Activated T-helper 1 cell treated with Interleukin-2 at 50 U/mL for 16 hours (primary cell): Measurements from ENCODE around the gene CARMIL1.

ENCODE experiments used
- DNase-seq: peaks from one replicate; pipeline ENCODE4 v3.0.0-alpha.2; 2020; ENCODE audit warnings: low read depth

Gene CARMIL1

GRCh38 chr6:25309886-25310285, 30.7 kb downstream of the CARMIL1 start:
- DNase-seq = no peak

- DNase-seq = no peak
Measured at GRCh38 chr6:25311331-25311840, 32.2 kb downstream of the CARMIL1 start.

- no peak for DNase-seq
Measured at GRCh38 chr6:25312034-25312620, 33.0 kb downstream of the CARMIL1 start.

DNA sequence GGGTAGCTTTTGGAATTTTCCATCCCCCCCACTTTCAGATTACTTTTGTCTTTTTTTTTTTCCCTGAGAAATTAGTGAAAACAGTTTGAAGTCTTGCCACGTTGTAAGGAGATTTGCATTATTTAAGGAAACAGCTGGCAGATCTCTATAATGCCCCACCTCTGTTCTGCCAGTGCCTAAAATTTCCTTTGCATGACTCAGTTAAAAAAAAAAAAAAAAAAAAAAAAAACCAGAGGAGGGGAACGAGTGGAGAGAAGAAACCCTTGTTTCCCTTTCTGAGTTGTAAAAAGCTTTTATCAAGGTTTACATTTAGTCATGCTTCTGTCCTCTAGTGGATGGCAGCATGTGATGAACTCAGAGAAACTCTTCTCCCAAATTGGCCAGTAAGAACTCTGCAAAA, 33.5 kb downstream of the CARMIL1 start:
- DNase-seq = no peak

DNA sequence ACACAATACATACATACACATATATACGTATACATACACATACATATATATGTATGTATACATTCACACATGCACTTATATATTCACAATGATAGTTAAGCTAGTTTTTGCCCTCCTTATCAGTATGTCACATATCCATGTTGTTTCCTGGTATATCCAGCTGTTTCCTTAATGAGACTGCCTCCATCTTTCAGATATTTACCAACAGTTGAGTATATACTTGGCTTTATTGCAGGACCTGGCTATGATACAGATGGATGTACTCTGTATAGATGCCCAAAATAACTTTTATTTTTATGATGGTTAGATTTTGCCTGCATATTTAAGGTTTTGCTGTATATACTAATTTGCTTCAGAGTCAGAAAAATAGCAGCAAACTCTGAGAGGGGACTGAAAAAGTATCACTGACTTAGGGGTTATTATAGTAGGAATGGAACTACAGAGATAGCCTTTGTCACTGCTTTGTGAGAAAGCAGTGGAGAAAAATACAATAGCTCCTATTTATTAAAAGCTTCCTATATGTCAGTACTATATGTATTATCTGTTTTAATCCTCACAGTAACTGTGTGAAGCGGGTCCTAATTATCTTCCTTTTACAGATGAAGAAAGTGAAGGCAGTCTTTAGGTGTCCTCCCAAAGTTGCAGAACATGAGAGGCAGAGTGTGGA, 35.5 kb downstream of the CARMIL1 start:
- no peak for DNase-seq

DNA sequence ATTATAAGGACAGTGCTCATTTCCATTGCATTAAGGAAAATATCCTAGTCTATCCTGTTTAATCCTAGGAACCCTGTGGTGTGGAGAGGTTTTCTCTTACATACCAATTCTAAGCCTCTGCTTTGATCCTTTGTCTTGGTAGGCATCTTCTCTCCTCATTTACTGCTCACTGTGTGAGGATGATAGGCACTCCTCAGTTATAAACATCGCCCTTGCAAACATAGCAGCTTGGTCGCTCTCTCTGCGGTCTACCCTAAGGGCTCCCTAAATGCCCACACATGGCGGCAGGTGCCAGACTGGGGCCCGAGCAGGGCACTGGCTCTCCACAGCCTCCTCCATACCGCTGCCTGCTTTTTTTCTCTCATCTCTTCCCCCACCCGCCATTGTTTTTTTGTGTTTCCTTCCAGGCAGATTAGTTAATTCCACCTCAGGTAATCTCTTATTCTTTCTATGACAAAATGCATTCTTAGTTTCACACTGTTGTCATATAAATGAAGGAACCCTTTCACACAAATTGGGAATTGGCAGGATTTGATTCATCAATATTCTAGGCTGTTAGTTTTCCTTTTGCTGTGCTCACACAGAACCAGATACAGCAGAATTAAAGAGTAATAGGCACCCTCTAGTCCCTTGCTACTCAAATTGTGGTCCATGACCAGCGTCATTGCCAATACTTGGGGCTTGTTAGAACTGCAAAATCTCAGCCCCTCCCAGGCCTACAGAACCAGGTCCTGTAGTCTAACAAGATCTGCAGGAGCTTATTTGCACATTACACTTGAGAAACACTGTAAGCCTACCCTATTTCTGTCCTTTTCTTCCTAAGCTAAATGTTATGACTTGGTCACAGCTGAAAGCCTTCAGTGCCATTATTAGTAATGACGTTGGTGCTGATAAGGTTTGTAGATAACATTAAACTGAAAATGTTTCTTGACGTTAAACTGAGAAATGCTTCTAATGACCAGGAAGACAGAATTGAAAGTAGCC, 36.3 kb downstream of the CARMIL1 start:
- DNase-seq = no peak

GRCh38 chr6:25316626-25317025, 37.5 kb downstream of the CARMIL1 start:
- no peak for DNase-seq

DNA sequence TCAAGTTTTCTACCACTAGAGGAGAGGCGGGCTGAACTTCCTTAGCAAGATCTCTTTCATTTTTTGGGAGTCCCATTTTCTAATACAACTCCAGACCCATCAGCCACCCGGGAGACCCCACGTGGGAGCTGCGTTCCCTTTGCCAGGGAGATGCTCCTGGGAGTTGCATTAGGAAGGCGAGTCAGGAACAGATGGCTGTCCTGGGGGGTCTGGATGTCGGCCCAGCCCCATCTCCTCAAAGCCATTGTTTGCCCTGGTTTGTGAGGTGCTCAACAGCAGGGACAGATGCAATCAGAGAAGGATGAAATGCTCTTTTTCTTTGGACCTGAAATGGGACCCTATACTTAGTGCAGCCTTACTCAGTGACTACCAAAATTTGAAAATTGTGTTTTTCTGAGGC, 39.4 kb downstream of the CARMIL1 start:
- no peak for DNase-seq

DNA sequence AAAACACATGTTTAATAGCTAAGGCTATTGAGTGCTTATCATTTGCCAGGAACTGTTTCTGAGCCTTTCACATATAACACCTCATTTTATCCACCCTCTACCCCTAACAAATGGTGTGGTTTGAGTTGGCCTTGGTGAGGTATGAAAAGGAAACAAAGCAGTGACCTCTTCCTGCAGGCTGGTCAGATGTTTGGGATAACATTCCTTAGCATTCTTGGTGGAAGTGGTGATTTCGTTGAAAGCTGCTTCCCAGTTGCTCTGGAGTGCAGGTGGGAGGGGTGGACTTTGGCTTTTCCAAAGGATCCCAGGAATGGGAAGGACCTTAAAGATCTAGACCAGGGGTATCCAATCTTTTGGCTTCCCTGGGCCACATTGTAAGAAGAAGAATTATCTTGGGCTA, 41.3 kb downstream of the CARMIL1 start:
- DNase-seq = no peak

DNA sequence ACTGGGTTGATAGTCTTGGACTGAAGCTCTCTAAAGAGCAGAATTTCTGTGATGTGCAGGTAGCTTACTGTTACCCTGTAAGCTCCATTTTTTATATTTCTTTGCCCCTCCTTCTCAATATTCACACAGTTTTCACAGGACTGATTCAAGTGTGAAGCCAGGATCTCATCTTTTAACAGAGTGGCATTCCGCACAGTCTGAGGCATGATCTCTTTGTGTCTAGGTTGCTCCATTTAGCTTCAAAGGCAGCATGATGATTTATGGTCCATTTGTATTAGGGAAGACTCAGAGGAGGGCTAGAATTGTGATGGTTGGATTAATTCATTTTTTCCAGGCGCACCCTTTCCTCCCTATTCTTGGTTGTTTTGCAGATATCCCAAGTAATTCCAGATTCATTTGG, 43.5 kb downstream of the CARMIL1 start:
- DNase-seq = no peak

DNA sequence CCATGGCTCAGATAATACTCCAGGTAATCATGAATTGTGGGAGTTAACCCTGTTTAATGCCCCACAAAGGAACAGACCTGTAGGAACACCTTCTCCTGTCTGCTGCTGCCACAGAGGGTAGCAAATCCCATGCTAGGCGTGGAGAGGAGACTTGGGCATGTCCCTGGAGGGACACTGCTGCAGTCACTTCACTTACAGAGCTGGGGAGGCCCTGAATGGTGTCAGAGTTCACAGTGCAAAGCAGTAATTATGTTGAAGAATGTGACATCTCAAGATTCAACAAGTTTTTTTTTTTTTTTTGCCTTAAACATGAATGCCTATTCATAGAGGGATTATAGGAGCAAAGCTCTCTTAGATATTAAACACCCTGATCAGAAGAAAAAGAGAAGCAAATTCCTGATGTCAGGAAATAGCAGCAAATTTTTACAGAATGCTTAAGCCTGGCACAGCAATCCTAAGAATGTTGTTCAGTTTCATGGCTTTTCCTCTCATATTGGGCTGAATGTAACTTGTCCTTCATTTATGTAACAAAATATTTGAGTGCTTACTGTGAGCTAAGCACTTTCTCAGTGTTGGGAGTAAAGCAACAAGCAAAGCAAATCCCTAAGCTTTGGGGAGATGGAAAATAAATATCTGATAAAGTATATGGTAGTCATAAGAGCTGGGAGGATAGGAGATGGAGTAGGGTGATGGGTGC, 45.0 kb downstream of the CARMIL1 start:
- no peak for DNase-seq

DNA sequence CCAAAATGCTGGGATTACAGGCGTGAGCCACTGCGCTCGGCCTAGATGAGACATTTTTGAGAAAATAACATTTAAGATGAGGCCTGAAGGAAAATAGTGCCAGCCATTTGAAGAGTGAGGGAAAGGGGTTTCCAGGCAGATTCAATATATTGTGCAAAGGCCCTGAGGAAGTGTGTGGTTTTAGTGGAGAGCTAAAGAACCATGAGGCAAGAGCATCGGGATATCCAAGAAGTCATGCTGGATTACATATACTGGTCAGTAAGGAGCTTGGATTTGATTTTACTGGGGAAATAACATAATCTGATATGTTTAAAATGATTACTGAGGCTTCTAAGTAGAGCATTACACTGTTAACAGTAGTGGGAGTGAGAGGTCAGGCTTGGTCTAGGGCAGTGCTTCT, 47.0 kb downstream of the CARMIL1 start:
- DNase-seq = no peak

DNA sequence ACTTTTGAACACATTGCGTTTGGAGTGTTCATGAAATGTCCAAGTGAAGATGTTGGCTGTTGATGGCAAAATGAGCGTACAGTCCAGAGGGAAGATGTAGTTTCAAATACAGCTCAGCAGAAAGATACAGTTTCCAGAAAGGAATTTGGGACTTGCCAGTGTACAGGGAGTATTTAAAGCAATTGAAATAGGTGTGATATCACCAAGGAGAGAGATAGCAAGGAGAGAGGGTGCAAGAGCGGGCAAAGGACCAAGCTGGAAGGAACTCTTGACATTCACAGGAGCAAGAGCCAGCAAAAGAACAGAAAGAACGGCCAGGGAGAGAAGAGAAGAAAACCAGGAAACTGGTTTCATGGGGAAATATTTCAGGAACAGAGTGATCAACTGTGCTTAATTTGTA, 47.8 kb downstream of the CARMIL1 start:
- no peak for DNase-seq

DNA sequence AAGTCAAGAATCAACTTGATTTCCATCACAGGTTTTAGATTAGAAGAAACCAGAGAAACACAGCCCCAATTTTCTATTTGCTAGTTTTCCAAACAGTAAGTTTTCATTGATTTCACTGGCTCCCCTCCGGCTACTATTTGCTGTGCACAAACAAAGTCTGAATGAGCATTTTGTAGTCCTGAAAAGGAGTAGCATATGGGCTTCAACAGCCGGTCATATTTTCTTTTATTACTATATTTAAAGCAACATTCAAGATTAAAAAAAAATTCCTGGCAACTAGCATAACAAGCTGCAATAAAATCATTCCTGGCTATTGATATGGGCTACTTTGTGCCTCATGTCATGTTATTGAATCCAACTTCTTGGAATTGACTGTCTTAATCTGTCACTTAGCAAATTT, 48.3 kb downstream of the CARMIL1 start:
- DNase-seq = no peak

DNA sequence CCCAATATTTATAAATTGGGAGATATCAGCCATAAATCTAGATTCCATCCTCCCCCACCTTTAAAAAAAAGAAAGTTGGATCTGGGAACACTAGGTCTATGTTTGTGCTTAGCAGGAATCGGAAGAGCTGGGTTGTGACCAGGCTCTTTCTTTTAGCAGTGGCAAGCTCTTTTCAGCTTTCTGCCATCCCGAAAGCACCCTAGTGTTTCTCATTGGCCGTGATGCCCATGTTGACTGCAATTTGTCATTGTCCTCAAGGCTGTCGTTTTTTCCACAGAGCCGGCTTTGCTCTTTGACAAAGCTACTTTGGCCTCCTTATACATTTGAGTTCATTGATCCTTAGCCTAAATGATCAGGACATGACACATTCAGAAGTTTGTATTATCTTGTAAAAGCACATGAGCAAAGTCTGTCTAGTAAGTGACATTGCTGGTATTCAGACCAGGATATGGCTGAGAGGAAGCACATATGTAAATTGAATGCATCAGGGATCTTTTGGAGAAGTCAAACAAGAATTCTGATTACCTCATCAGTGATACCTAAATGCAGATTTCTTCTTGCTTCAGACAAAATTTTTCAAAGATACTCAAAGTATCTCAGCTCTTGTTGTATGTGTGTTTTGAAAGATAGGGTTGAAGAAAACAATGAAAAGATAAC, 50.1 kb downstream of the CARMIL1 start:
- DNase-seq = no peak

DNA sequence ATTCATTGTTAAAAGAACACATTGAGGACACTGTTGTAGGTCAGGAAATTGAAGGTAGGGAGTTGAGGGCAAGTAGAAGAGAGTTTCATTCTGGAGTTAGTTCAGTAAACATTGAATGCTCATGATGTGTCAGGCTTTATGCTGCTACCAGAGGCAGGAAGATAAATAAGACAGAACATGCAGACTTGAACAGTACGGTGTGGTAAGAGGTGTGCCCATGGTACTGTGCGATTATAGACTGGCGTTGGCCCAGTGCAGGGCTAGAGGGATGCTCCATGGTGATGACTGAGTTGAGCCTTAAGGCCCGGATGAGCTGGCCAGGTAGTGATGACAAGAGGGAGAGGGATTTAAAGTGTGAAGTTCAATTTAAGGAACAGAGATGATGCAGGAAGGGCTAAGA, 50.8 kb downstream of the CARMIL1 start:
- DNase-seq = no peak

GRCh38 chr6:25330796-25331685, 51.9 kb downstream of the CARMIL1 start:
- DNase-seq = no peak

DNA sequence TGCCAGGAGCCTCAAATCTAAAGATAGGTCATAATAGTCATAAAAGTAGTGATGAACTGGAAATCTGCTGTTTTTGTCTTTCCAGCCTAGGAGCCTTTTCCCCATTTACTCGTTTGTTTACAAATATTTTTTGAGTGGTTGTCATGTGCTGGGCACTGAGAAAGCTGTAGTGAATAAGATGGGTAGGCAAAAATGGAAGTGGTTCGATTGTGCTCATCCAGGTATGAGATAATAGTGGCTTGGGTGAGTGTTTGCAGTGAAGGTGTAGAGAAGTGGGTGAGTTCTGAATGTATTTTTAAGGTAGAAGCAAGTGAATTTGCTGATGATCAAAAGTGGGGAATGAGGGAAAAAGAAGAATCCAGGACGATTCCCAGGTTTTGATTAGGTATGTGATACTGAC, 53.0 kb downstream of the CARMIL1 start:
- DNase-seq = no peak

GRCh38 chr6:25332655-25333071, 53.5 kb downstream of the CARMIL1 start:
- no peak for DNase-seq

DNA sequence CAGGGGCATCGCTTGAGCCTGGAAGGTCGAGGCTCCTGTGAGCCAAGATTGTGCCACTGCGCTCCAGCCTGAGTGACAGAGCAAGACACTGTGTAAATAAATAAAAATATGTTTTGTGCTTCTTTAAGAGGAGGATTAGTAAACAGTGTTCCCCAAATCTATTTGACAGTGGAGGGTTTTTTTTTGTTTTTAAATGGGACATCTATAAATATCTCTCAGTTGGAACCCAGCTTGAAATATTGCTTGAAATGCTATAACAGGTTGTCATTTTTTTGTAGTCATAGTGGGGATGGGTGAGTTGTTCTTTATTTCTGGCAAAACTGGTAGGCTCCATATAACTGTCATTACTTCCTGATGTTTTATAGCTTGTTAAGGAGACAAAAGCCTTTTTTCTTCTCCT, 54.3 kb downstream of the CARMIL1 start:
- DNase-seq = no peak

DNA sequence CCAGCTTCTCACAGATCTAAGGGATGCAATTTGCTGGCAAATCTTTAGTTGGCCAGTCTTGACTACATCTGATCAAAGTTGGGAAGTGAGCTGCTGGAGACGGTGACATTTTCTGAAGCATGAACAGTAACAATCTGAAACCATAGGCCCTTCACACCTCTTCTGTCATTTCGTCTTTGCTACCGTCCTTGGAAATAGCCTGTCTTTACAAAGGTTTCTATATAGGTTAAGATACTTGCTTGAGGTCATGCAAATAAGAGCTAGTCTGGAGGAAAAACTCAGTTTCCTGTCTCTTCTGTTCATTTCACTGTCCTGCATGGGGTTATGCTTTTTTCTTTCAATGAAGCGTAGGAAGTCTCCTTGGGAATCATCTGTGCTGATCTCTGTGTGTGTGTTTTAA, 55.6 kb downstream of the CARMIL1 start:
- no peak for DNase-seq
